K562 (cell line): ENCODE measurements around the gene GANAB. TPM values are rescaled to one million over a fixed set of nuclear protein-coding genes. Genes with fewer than 3 reads are reported as not detected.

Experiments used
- ATF1 ChIP-seq, 2 experiments: fragments of 450-650 bp in 1 of 2; IDR thresholded peaks; 2 replicates each; pipeline ENCODE4 v1.6.1; 2016; ENCODE audit warnings: missing compliant biosample characterization in 1 of 2, missing genetic modification characterization in 1 of 2
- CCNT2 ChIP-seq: IDR thresholded peaks from 2 replicates; pipeline ENCODE4 v1.6.1; 2011; ENCODE audit warnings: borderline replicate concordance, low read depth, mild to moderate bottlenecking, moderate library complexity, mixed read lengths, low read length; ENCODE audit not compliant: insufficient read length; ENCODE audit errors: extremely low read depth
- ETS2 ChIP-seq: IDR thresholded peaks from 2 replicates; pipeline ENCODE4 v1.6.1; 2016; ENCODE audit warnings: borderline replicate concordance, missing genetic modification characterization, mild to moderate bottlenecking, moderate library complexity, missing compliant biosample characterization; ENCODE audit not compliant: poor library complexity, severe bottlenecking
- GTF2A2 ChIP-seq: IDR thresholded peaks from 2 replicates; pipeline ENCODE4 v1.6.1; 2016; ENCODE audit warnings: mild to moderate bottlenecking, missing genetic modification characterization, missing compliant biosample characterization
- JUN ChIP-seq, 2 experiments: sonication (generic) in 1 of 2; formaldehyde crosslinking in 1 of 2; IDR thresholded peaks; 2 replicates each; pipeline versions ENCODE4 v1.6.1 to v1.8.0; 2012 to 2022; ENCODE audit warnings: borderline replicate concordance in 2 of 2, mild to moderate bottlenecking in 2 of 2, improper control_type of control experiment in 1 of 2, low read depth in 1 of 2, low read length in 1 of 2, missing genetic modification reagents in 1 of 2
- KDM5B ChIP-seq: fragments of 200-600 bp; sonication (generic); IDR thresholded peaks from 2 replicates; pipeline ENCODE4 v1.6.1; 2012; ENCODE audit warnings: low read depth, mild to moderate bottlenecking, moderate library complexity, low read length, control low read depth, inconsistent platforms; ENCODE audit not compliant: insufficient replicate concordance
- LCOR ChIP-seq: sonication (generic); formaldehyde crosslinking; IDR thresholded peaks from 2 replicates; pipeline ENCODE4 v1.8.0; 2022; ENCODE audit warnings: mild to moderate bottlenecking, missing genetic modification reagents
- MEF2D ChIP-seq: conservative IDR thresholded peaks from 2 replicates; pipeline ENCODE4 v1.6.1; 2016; ENCODE audit warnings: low read depth, missing genetic modification characterization, missing compliant biosample characterization
- MTA2 ChIP-seq: fragments of 450-650 bp; IDR thresholded peaks from 2 replicates; pipeline ENCODE4 v1.6.1; 2016; ENCODE audit warnings: low read depth
- NR1H2 ChIP-seq: sonication (generic); formaldehyde crosslinking; IDR thresholded peaks from 2 replicates; pipeline ENCODE4 v1.4.0; 2020; ENCODE audit warnings: mild to moderate bottlenecking, missing genetic modification reagents
- RUNX1 ChIP-seq: sonication (generic); IDR thresholded peaks from 2 replicates; pipeline ENCODE4 v1.6.1; 2016; ENCODE audit warnings: antibody characterized with exemption, low read depth
- SIN3A ChIP-seq, 2 experiments: fragments of 150-350 bp in 1 of 2; IDR thresholded peaks; 2 replicates each; pipeline ENCODE4 v1.6.1; 2011 to 2016; ENCODE audit warnings: borderline replicate concordance in 2 of 2, low read depth in 2 of 2, low read length in 2 of 2, mild to moderate bottlenecking in 2 of 2, moderate library complexity in 2 of 2; ENCODE audit not compliant: control insufficient read depth in 1 of 2
- SMARCA4 ChIP-seq: fragments of 450-650 bp; IDR thresholded peaks from 2 replicates; pipeline ENCODE4 v1.6.1; 2016
- SMARCE1 ChIP-seq: fragments of 450-650 bp; IDR thresholded peaks from 2 replicates; pipeline ENCODE4 v1.7.1; 2016; ENCODE audit warnings: mild to moderate bottlenecking
- TCF3 ChIP-seq: sonication (generic); formaldehyde crosslinking; IDR thresholded peaks from 2 replicates; pipeline ENCODE4 v1.4.0; 2020; ENCODE audit warnings: mild to moderate bottlenecking, missing genetic modification reagents
- YBX1 ChIP-seq: fragments of 450-650 bp; IDR thresholded peaks from 2 replicates; pipeline ENCODE4 v1.7.1; 2016; ENCODE audit warnings: mild to moderate bottlenecking
- ZNF274 ChIP-seq: IDR thresholded peaks from 2 replicates; pipeline ENCODE4 v1.6.1; 2011; ENCODE audit warnings: low read depth, mild to moderate bottlenecking, low read length, moderate library complexity, borderline replicate concordance
- ZNF282 ChIP-seq: sonication (generic); formaldehyde crosslinking; IDR thresholded peaks from 2 replicates; pipeline ENCODE4 v1.8.1; 2023; ENCODE audit warnings: missing genetic modification reagents
- ZNF431 ChIP-seq: sonication (generic); formaldehyde crosslinking; IDR thresholded peaks from 2 replicates; pipeline ENCODE4 v1.8.0; 2022; ENCODE audit warnings: mild to moderate bottlenecking, missing genetic modification reagents
- ZNF695 ChIP-seq: fragments of 450-650 bp; formaldehyde crosslinking; IDR thresholded peaks from 2 replicates; pipeline ENCODE4 v1.4.0; 2020; ENCODE audit warnings: mild to moderate bottlenecking, moderate library complexity
- ZNF764 ChIP-seq: fragments of 250-450 bp; sonication (Bioruptor Pico); IDR thresholded peaks from 2 replicates; pipeline ENCODE4 v1.4.0; 2020; ENCODE audit warnings: low read depth, mild to moderate bottlenecking, moderate library complexity
- polyA plus RNA-seq, 8 experiments: library from polyadenylated mRNA; depleted of rRNA in 4 of 8; stranded (reverse) in 5 of 8; unstranded in 3 of 8; fragments of >200 nt; fragmentation: Nextera tagmentation in 2 of 8; fragmentation: Illumina TruSeq in 1 of 8; extraction: Ambion mirVana in 2 of 8; extraction: Trizol in 1 of 8; gene quantifications; 2 replicates each; pipeline versions ENCODE4 v1.2.1 to v1.2.3, GENCODE V29; 2011 to 2014; ENCODE audit warnings: inconsistent platforms in 1 of 8, missing spikeins in 1 of 8
- total RNA-seq, 7 experiments: library from RNA; depleted of rRNA in 6 of 7; stranded (reverse); fragments of >200 nt in 6 of 7; fragmentation: Illumina TruSeq in 2 of 7; extraction: Trizol in 2 of 7; gene quantifications; 2 replicates each; pipeline versions ENCODE4 v1.2.1 to v1.2.3, GENCODE V29; 2011 to 2021; ENCODE audit warnings: low replicate concordance in 1 of 7
- TF ChIP-seq, protein P1 (sequence below): conservative IDR thresholded peaks from 2 replicates; pipeline ENCODE4 v1.6.1; 2011; ENCODE audit warnings: low read depth, mild to moderate bottlenecking, low read length; ENCODE audit not compliant: control insufficient read depth
- TF ChIP-seq, protein P2 (sequence below): fragments of 200-800 bp; sonication (Bioruptor generic); IDR thresholded peaks from 2 replicates; pipeline ENCODE4 v1.6.1; 2017; ENCODE audit warnings: missing genetic modification characterization, missing compliant biosample characterization
- TF ChIP-seq, protein P3 (sequence below): fragments of 250-450 bp; sonication (Bioruptor Pico); IDR thresholded peaks from 2 replicates; pipeline ENCODE4 v1.5.1; 2021; ENCODE audit warnings: mild to moderate bottlenecking

GANAB gene
- total and polyA plus RNA-seq, 9 of the 15 experiments (the other 6 are each of a cell fraction or from before 2014, with no cell fraction given): 6.5 to 284 (median 161) TPM

DNA sequence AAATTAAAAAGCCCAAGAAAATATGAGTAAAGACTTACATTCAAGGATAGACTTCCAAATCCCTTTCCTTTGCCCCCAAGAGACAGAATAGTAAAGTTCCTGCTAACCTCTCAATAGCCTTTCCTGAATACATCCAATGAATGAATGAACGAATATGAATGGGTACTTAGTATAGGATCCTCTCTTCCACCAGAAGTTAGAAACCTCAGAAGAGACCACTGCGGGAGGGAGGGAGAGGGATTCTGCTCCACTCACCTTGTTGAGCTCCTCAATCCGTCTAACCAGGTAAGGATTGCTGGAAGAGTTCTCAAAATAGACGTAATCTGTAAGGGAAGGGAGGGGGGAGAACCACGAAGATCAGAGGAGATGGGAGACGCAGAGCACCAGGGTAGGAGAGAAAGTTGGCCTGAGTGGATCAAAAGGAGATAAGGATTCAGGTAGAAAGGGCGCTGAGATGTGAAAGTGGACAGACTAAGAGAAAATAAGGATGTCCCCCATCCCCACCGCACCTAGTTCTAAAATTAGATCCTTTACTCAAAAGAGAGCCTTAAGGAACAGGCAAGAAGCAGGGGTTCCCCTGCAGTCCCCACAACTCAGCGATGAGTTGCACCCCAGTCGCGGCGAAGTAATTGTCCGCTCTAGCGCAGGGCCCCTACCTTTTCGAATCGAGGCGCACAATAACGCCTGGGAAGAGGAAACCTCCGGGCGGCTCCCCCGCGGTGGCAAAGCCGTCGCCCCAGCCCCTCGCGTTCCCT, 45.9 kb downstream of the GANAB start (continued):
- no peak for TF ChIP-seq MTA2
- TF ChIP-seq KDM5B: peak; percentile 61
- no peak for TF ChIP-seq CCNT2
- TF ChIP-seq, protein P1, sequence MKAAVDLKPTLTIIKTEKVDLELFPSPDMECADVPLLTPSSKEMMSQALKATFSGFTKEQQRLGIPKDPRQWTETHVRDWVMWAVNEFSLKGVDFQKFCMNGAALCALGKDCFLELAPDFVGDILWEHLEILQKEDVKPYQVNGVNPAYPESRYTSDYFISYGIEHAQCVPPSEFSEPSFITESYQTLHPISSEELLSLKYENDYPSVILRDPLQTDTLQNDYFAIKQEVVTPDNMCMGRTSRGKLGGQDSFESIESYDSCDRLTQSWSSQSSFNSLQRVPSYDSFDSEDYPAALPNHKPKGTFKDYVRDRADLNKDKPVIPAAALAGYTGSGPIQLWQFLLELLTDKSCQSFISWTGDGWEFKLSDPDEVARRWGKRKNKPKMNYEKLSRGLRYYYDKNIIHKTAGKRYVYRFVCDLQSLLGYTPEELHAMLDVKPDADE: 0 out of 2 replicates have a peak, but pooled peaks have one; percentile 39
- peak in 1 of 2 experiments; percentile 21; a peak in 1 of 4 replicates for TF ChIP-seq SIN3A (IDR thresholded peaks at IDR 0.05; ENCODE audit: borderline replicate concordance in 2 of 2, control insufficient read depth in 1 of 2, low read depth in 2 of 2, low read length in 2 of 2)
- no peak for TF ChIP-seq ATF1 (CRISPR knock-in tag; IDR thresholded peaks at IDR 0.05)
- TF ChIP-seq ATF1 (tag; IDR thresholded peaks at IDR 0.05): no peak
- 0 out of 2 replicates have a peak, but pooled peaks have one; percentile 13 for TF ChIP-seq MEF2D
- TF ChIP-seq SMARCE1: no peak
- TF ChIP-seq ZNF274: no peak
- no peak for TF ChIP-seq ZNF764 (CRISPR knock-in tag)
- TF ChIP-seq YBX1: no peak
- TF ChIP-seq ZNF282 (CRISPR knock-in tag): no peak
- no peak for TF ChIP-seq RUNX1
- peak; percentile 43; the same call in 1 of the 2 replicates for TF ChIP-seq SMARCA4
- TF ChIP-seq NR1H2: no peak
- TF ChIP-seq JUN (IDR thresholded peaks at IDR 0.05; ENCODE audit: borderline replicate concordance, low read depth, low read length): no peak
- TF ChIP-seq JUN (CRISPR knock-in tag; IDR thresholded peaks at IDR 0.05; ENCODE audit: borderline replicate concordance): 0 out of 2 replicates have a peak, but pooled peaks have one; percentile 48
- no peak for TF ChIP-seq GTF2A2
- TF ChIP-seq, protein P2, sequence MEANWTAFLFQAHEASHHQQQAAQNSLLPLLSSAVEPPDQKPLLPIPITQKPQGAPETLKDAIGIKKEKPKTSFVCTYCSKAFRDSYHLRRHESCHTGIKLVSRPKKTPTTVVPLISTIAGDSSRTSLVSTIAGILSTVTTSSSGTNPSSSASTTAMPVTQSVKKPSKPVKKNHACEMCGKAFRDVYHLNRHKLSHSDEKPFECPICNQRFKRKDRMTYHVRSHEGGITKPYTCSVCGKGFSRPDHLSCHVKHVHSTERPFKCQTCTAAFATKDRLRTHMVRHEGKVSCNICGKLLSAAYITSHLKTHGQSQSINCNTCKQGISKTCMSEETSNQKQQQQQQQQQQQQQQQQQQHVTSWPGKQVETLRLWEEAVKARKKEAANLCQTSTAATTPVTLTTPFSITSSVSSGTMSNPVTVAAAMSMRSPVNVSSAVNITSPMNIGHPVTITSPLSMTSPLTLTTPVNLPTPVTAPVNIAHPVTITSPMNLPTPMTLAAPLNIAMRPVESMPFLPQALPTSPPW (CRISPR knock-in tag): peak; percentile 35; the same call in 1 of the 2 replicates
- TF ChIP-seq, protein P3, sequence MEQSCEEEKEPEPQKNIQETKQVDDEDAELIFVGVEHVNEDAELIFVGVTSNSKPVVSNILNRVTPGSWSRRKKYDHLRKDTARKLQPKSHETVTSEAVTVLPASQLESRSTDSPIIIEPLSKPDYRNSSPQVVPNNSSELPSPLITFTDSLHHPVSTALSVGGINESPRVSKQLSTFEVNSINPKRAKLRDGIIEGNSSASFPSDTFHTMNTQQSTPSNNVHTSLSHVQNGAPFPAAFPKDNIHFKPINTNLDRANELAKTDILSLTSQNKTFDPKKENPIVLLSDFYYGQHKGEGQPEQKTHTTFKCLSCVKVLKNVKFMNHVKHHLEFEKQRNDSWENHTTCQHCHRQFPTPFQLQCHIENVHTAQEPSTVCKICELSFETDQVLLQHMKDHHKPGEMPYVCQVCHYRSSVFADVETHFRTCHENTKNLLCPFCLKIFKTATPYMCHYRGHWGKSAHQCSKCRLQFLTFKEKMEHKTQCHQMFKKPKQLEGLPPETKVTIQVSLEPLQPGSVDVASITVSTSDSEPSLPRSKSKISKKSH (CRISPR knock-in tag): no peak
- no peak for TF ChIP-seq ZNF695
- TF ChIP-seq ETS2 (tag): no peak
- 0 out of 2 replicates have a peak, but pooled peaks have one; percentile 3 for TF ChIP-seq ZNF431
- no peak for TF ChIP-seq TCF3
- TF ChIP-seq LCOR: 0 out of 2 replicates have a peak, but pooled peaks have one; percentile 9
